ENCODE measurements around the gene VRK1.

Gene VRK1

DNA sequence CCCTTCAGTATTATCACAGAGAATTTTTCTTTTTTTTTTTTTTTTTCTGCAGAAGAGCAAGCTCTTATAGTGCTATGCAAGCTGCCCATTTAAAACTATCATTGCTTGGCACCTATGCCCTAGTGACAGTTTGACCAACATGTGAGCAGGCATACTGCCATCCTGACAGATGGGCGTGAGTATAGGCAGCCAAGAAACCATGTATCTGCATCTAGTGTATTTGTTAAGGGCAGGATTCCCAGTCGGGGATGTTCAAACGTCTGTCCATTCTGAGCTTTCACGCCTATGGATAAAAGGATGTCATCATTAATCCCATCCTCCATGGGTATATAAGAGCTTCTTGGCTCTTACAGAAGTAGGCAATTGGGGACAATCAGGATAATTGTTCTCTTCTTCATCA, 8.8 kb downstream of the VRK1 start:
- FAIRE-seq, result no peak
- TF ChIP-seq TAF1 (IDR thresholded peaks at IDR 0.05; ENCODE audit: borderline replicate concordance, low read depth, low read length) (no peak), POLR2A (IDR thresholded peaks at IDR 0.05; ENCODE audit: low read depth, low read length) (no peak), POLR2AphosphoS5 (IDR thresholded peaks at IDR 0.05; ENCODE audit: low read depth, low read length) (no peak)
- no peak for DNase-seq (ENCODE audit: insufficient read length)

DNA sequence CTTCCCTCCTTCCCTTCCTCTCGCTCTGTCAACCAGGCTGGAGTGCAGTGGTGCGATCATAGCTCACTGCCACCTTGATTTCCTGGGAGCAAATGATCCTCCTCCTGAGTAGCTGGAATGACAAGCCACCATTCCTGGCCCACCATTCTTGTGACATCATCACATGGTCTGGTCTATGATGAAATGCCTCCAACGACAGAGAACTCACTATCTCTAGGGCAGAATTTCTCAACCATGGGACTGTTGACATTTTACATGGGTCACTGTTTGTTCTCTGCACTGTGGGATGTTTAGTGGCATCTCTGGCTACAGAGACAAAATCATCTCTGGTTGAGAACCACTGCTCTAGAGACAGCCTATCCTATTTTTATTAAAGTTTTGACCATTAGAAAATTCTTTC, 9.7 kb downstream of the VRK1 start:
- FAIRE-seq (no peak), DNase-seq (ENCODE audit: insufficient read length) (no peak)
- TF ChIP-seq POLR2AphosphoS5 (IDR thresholded peaks at IDR 0.05; ENCODE audit: low read depth, low read length) (no peak), POLR2A (IDR thresholded peaks at IDR 0.05; ENCODE audit: low read depth, low read length) (no peak), TAF1 (IDR thresholded peaks at IDR 0.05; ENCODE audit: borderline replicate concordance, low read depth, low read length) (no peak)

DNA sequence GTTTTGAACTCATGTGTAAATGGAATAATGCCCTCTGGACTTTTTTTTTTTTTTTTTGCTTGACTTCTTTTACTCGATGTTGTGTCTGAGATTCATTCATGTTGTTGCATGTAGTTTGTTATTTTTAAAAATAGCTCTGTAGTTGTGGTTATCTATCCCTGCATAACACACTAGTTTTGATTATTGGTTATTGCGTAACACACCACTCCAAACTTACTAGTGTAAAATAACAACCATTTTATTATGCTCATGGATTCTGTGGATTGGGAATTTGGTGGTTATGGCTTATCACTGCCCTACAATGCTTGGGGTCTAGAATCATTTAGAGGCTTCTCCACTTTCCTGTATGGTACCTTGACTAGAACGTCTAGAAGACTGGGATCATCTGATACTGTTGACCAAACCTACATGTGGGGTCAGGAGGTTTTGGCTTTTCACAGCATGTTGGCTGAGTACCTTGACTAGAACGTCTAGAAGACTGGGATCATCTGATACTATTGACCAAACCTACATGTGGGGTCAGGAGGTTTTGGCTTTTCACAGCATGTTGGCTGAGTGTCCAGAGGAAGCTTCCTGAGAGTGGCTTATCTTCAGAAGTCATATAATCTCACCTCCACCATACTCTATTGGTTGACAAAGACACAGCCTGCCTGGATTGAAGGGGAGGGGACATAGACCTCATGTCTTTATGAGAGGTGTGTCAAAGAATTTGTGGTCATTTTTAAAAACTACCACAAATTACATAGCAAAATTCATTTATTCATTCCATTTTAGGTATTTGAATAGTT, 11.6 kb downstream of the VRK1 start:
- FAIRE-seq, result no peak
- no peak for TF ChIP-seq TAF1 (IDR thresholded peaks at IDR 0.05; ENCODE audit: borderline replicate concordance, low read depth, low read length)
- no peak for DNase-seq (ENCODE audit: insufficient read length)

DNA sequence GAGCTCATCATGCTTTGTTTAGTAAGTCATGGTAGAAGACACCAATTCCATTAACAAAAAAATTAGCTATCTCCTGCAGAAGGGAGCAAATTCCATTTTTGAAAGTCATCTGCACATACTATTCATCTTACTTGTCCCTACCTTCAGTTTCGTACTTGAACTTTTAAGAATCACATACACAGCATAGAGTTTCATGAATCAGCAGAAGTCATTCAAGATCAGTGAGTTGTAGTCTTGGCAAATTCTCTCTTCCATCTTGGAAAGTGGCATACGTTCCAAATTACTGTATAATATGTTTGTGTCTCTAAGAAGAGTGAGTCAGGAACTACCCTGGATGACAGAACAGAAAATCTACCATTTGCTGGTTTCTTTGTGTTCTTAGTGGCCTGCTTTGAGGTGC, 14.1 kb downstream of the VRK1 start:
- no peak for FAIRE-seq
- no peak for DNase-seq (ENCODE audit: insufficient read length)
- no peak for TF ChIP-seq TAF1 (IDR thresholded peaks at IDR 0.05; ENCODE audit: borderline replicate concordance, low read depth, low read length)
- no peak for TF ChIP-seq POLR2AphosphoS5 (IDR thresholded peaks at IDR 0.05; ENCODE audit: low read depth, low read length)
- no peak for TF ChIP-seq POLR2A (IDR thresholded peaks at IDR 0.05; ENCODE audit: low read depth, low read length)

DNA sequence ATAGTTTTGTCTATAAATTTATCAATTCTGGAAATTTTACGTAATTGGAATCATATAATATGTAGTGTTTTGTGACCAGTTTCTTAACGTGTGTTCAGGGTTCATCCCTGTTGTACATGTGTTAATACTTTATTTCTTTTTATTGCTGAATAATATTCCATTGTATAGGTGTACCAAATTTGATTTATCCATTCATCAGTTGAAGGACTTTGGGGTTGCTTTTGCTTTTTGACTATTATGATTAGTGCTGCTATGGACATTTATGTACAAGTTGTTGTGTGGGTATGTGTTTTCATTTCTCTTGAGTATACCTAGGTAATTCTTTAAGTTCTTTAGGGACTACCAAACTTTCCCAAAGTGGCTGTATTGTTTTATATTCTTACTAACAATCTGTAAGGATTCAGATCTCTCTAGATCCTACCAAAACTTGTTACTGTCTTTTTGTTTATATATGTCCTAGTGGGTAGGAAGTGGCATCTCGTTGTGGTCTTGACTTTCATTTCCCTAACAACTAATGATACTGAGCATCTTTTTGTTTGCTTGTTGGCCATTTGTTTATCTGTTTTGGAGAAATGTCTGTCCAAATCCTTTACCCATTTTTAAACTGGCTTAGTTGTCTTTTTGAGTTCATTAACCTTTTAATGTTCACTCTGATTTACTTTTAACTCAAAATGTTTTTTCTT, 14.9 kb downstream of the VRK1 start:
- FAIRE-seq (no peak), DNase-seq (ENCODE audit: insufficient read length) (no peak)
- no peak for TF ChIP-seq POLR2A (IDR thresholded peaks at IDR 0.05; ENCODE audit: low read depth, low read length)
- no peak for TF ChIP-seq POLR2AphosphoS5 (IDR thresholded peaks at IDR 0.05; ENCODE audit: low read depth, low read length)
- TF ChIP-seq TAF1 (IDR thresholded peaks at IDR 0.05; ENCODE audit: borderline replicate concordance, low read depth, low read length), result no peak

DNA sequence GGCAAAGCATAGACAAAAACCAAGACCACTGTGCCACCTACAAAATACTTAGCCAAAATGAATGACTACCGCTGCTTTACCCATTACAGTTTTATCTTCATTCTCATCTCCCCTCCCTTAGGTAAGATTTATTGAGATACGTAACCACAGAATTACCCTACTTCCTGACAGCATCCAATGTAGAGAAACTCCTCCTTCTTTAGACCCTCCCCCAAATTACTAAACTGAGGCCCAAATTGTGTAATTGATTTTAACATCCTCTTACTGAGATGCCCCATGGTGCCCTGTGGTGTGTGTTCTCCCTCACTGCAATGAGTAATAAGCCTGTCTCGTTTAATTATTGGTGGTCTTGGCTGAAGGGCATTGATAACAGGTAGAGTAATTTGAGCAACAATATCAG, 19.1 kb downstream of the VRK1 start:
- TF ChIP-seq TAF1 (IDR thresholded peaks at IDR 0.05; ENCODE audit: borderline replicate concordance, low read depth, low read length) (no peak), POLR2AphosphoS5 (IDR thresholded peaks at IDR 0.05; ENCODE audit: low read depth, low read length) (no peak), POLR2A (IDR thresholded peaks at IDR 0.05; ENCODE audit: low read depth, low read length) (no peak)
- DNase-seq (ENCODE audit: insufficient read length) (no peak), FAIRE-seq (no peak)

DNA sequence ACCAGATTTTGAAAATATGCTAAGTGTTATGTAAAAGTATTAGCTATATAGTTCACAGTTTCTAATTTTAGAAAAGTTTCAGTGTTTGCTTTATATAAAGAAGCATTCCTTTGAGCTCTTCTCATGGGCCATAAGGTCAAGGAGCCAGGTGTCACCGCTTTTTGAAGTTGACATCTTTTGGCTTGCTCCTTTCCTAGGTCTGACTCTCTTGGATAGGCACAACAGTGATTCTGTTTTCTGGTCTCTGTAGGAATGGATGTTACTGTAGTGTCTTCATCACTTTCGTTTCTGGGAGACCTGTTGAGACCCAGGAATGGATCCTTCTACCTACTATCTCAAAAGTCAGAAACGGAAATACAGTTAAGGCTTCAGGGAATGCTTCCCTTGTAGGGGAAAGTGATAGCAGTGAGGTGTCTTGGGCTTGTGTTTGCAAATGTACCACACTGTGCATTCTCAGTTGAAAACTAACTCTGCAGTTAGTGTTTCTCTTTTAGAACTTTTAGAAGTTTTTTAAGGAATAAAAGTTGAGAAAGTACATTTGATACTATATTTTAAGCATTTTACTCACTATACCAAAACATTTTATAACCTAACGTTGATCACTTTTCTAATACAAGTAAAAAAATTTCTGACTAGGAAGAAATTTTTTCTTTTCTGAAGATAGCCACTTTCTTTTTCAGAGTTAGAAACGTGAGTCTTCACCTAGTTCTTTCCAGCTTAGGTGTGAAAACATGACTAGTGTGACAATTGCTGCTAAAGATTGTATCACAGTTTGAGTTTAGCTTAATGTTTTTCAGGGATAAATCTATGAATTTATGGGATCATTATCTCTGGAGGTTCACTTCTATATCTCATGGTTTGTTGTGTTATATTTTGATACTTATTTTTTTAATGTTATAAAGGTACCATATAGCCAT, 20.8 kb downstream of the VRK1 start:
- FAIRE-seq (no peak), DNase-seq (ENCODE audit: insufficient read length) (no peak)
- TF ChIP-seq POLR2AphosphoS5 (IDR thresholded peaks at IDR 0.05; ENCODE audit: low read depth, low read length), result no peak
- no peak for TF ChIP-seq POLR2A (IDR thresholded peaks at IDR 0.05; ENCODE audit: low read depth, low read length)
- no peak for TF ChIP-seq TAF1 (IDR thresholded peaks at IDR 0.05; ENCODE audit: borderline replicate concordance, low read depth, low read length)

DNA sequence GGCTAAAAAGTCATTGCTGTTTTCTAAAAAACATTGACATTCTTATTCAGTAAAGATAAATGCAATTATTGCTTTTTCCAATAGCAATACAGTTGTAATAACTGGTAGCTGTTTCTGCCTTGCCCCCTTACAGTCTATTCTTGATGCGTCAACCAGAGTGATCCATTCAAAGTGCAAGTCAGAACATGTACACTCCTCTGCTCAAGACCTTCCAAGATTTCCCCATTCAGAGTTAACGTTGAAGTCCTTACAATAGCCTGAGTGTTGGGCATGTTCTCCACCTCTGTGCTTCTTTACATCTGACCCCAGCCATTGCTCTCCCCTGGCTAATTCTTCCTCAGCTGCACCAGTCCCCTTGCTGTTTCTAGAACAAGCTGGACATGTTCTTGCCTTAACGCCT, 24.3 kb downstream of the VRK1 start:
- DNase-seq (ENCODE audit: insufficient read length) (no peak), FAIRE-seq (no peak)
- TF ChIP-seq POLR2AphosphoS5 (IDR thresholded peaks at IDR 0.05; ENCODE audit: low read depth, low read length) (no peak), TAF1 (IDR thresholded peaks at IDR 0.05; ENCODE audit: borderline replicate concordance, low read depth, low read length) (no peak), POLR2A (IDR thresholded peaks at IDR 0.05; ENCODE audit: low read depth, low read length) (no peak)

DNA sequence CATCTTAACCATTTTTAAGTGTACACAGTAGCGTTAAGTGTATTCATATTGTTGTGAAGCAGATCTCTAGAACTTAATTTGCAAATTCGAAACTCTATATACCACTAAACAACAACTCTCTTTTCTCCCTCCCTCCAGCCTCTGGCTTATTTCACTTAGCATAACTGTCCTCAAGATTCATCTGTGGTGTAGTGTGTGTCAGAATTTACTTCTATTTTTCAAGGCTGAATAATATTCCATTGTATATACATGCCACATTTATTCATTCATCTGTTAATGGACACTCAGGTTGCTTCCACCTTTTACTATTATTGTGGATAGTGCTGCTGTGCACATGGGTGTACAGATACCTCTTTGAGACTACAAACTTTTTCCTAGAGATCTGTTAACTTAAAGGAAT, 26.5 kb downstream of the VRK1 start:
- no peak for FAIRE-seq
- no peak for TF ChIP-seq TAF1 (IDR thresholded peaks at IDR 0.05; ENCODE audit: borderline replicate concordance, low read depth, low read length)
- no peak for TF ChIP-seq POLR2AphosphoS5 (IDR thresholded peaks at IDR 0.05; ENCODE audit: low read depth, low read length)
- no peak for TF ChIP-seq POLR2A (IDR thresholded peaks at IDR 0.05; ENCODE audit: low read depth, low read length)
- no peak for DNase-seq (ENCODE audit: insufficient read length)

DNA sequence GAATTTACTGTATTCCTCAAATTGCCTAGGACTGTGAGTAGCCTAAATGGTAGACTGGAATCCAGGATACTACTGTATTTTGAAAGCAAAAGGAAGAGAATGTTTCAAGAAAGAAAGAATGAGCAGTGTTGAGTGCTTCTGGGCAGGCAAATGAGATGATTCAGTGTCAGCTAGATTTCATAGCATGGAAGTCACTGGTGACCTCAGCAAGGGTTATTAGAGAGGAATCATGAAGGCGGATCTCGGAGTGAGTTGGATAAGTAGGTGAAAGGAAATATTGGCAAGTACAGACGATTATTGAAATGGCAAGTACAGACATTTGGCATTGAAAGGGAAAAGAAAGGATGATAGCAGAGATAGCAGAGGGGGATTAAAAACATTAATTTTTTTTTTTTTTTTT, 27.1 kb downstream of the VRK1 start:
- no peak for TF ChIP-seq POLR2A (IDR thresholded peaks at IDR 0.05; ENCODE audit: low read depth, low read length)
- TF ChIP-seq TAF1 (IDR thresholded peaks at IDR 0.05; ENCODE audit: borderline replicate concordance, low read depth, low read length), result no peak
- no peak for TF ChIP-seq POLR2AphosphoS5 (IDR thresholded peaks at IDR 0.05; ENCODE audit: low read depth, low read length)
- no peak for DNase-seq (ENCODE audit: insufficient read length)
- FAIRE-seq, result no peak

DNA sequence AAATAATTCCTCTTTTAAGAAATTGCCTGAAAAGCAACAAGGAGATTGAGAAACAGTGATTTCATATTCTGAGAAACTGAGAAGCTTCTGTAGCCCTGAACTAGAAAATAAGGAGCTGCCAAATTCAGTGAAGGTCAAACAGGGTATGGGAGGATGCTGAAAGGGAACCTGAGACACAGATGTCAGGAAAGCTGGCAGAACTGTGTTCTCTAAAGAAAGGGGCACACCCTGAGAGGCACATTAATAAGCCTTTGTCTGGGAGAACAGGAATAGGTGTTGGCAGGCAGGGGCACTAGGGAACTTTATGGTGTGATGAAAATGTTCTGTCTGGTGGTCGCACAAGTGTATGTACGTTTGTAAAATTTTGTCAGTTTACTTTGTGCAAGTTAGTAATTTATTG, 29.6 kb downstream of the VRK1 start:
- FAIRE-seq (no peak), DNase-seq (ENCODE audit: insufficient read length) (no peak)
- TF ChIP-seq POLR2A (IDR thresholded peaks at IDR 0.05; ENCODE audit: low read depth, low read length), result no peak
- TF ChIP-seq TAF1 (IDR thresholded peaks at IDR 0.05; ENCODE audit: borderline replicate concordance, low read depth, low read length), result no peak
- TF ChIP-seq POLR2AphosphoS5 (IDR thresholded peaks at IDR 0.05; ENCODE audit: low read depth, low read length), result no peak
